ENCODE data around the gene JSRP1.

JSRP1 gene

DNA sequence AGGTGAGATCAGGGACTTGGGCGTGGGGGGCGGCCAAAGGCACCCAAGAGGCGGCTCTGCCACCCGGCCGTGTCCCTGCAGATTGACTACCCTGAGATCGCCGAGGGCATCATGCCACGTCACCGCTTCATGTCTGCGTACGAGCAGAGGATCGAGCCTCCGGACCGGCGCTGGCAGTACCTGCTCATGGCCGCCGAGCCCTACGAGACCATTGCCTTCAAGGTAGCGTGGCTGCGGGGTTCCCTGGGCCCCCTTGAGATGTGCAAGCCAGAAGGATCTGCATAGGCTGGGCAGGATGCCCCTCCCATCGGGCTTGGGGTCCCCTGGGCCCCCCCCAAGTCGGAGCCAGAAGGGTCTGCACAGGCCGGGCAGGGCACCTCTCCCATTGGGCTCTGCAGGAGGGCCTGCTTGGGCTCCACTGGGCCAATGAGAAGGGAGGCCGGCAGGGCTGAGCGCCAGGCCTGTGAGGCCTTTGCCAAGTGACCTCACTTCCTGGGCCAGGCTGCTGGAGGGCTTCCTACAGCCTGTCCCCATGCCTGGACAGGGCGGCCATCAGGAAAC is 9.3 kb downstream of the JSRP1 start:
- ATAC-seq = no peak
- no peak for DNase-seq

DNA sequence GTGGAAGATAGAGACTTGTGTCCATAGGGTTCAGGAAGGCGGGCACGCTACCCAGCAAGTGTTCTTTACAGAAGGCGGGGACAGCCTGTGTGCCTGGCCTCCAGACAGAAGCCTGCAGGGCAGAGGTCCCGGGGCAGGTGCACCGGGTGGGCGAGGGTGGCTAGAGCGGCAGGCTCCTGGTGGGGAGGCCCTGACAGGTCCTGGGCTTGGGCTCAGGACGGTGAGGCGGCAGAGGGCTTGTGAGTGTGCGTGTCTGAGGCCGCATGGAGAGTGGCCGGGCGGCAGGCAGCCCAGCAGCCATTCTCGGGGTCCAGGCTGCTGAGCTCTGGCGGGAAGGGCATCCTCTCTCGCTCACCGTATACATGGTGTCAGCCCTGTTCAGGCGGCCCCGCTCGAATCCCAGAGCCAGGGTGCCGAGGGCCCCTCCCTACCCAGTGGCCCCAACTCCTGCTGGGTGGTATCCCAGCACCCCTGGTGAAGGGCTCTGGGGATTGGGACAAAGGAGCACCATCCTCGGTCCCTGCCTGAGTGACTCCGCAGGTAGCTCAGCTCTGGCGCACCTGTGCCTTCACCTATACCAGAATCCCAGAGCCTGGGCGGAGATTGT is 10.1 kb downstream of the JSRP1 start:
- ATAC-seq = no peak
- no peak for DNase-seq

DNA sequence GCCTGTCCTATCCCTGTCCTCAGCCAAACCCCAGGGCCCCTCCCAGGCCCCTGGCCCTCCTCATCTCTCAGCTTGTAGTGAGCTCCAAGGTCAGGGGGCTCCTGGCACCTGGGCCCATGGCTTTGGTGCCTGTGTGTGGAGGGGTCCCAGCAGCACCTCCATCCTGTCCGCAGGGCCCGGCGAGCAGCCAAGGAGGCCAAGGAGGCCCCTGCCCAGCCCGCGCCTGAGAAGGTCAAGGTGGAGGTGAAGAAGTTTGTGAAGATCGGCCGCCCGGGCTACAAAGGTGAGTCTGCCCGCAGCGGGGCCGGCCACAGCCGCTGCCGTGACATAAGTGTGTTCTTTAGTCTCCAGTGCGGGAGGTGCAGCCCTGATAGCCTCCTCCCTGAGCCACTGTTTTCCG is 10.9 kb downstream of the JSRP1 start:
- ATAC-seq (no peak), DNase-seq (no peak)

DNA sequence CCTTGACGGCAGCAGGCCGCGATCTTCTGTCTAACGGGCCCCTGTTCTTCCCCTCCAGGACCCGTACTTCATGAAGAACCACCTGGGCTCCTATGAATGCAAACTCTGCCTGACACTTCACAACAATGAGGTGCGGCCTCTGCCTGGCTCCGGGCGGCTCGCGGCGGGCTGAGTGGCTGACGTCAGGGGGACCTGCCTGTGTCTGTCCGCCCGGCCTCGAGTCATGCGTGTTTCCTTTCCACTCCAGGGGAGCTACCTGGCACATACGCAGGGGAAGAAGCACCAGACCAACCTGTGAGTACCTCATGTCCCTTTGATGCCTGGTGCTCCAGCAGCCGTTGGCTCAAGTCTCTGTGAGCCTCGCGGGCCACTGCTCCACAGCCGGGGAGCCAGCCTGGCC is 11.7 kb downstream of the JSRP1 start:
- ATAC-seq = no peak
- no peak for DNase-seq

DNA sequence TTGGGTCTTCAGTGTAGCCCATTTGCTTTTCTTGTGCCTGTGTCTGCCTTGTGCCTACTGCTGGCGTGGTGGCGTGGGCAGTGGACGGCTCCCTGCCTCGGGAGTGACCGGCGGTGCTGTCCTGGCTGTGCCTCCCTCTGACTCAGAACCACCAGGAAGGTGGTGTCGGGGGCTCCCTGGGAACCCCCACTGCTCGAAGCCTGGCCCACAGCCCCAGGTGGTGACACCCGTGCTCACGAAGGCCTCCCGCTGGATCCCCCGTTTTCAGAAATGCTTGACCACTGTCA is 12.1 kb downstream of the JSRP1 start:
- ATAC-seq = no peak
- DNase-seq = no peak

DNA sequence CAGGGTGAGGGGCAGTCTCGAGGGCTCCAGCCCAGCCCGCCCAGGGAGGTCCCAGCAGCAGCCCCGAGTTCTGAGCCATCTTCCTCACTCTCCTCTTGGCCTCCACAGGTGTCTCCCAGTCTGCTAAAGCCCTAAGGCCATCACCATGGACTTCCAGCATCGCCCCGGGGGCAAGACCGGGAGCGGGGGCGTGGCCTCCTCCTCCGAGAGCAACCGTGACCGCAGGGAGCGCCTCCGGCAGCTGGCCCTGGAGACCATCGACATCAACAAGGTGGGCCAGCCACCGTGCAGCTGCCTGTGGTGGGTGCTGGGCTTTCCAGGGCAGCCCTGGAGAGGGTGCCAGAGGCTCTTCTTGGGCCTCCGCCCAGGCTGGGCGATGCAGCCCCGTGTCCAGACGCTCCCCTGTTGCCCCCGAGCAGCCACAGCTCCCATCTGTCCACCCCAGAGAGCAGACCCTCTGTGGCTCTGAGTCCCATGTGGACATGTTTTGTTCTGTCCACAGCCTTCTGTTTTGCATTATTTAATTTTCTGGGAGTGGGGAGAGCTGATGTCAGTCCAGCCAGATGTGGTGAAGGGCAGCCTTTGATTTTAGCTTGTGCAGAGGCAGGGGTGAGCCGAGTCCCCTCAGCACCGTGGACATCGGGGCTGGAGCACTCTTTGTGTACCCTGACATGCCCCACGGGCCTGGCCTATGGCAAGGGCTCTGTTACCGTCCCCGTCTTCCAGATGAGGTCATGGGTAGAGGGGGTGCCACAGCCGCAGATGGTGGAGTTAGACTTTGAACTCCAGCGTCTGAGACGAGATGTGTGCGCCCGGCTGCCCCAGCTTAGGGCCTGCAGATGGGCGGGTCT is 12.7 kb downstream of the JSRP1 start:
- ATAC-seq = no peak

DNA sequence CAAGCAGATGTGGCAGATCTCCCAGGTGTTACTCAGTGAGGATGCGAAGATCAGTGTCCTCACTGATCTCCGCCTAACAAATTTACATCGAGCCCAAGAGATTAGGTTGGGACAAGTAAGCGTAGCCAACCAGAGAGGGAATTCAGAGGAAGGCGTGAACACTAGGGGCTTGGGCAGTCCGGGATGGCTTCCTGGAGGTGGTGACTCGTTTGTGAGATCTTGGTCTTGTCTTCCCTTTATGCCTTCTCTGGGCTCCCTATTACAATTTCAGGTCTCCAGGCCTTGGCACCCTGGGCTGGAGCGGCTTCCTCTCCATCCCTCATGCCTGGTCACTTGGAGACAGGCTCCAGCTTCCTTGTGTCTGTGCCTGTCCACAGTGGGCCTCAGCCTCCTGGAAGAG is 13.4 kb downstream of the JSRP1 start:
- no peak for DNase-seq
- no peak for ATAC-seq

More for the DNA sequence above, 12.7 kb downstream of the JSRP1 start:
- no peak for DNase-seq

DNA sequence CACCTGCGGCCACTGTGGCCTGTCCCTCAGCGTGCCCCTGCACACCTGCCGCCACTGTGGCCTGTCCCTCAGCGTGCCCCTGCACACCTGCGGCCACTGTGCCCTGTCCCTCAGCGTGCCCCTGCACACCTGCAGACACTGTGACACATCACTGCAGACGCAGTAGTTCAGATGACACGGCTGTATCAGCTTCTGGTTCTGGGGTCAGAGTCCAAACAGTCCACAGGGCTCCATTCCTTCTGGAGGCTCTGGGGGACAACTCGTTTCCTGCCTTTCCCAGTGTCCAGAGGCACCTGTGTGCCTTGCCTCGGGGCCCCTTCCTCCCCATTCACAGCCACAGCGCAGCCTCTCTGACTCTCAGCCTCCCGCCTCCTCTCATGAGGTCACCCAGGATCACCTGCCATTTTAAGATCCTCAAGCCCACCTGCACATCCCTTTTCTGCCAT is 14.1 kb downstream of the JSRP1 start:
- no peak for DNase-seq
- ATAC-seq = no peak

DNA sequence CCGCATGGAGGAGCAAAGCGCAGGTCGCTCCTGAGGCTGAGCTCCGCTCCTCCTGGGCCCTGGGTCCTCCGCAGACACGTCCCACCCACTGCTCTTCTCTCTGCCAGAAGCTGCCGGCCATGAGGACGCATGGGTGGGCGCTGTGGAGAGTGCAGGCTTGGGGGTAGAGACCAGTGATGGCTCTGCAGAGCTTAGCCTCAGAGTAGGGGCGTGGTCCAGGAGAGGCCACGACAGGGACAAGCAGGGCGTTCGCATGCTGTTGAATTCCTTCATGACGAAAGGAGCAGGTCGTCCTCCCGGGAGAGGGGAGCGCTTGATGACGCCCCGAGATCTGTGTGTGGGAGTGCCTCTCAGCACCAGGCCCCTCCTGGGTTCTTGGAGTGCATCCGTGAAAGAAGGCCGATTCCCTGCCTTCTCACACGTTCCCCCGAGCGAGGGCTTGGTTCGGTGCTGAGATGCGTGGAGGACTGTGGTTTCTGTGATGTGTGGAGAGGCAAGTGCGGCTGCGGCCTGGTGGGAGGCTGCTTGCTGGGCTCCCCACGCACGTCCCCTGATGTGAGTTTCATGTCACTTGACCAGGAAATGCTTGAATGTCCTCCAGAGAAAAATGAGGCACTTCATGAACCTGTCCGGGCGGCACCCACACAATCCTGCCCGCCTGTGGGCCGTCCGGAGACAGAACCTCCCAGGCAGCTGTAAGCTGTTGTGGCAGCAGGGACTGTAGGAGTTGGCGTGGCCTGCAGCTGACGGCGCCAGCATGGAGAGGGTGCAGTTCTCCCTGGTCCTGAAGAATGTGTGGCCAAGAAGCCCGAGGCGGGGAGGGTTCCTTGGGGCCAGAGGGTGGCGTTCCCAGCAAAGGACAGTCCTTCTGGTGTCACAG is 15.1 kb downstream of the JSRP1 start:
- ATAC-seq = no peak

DNA sequence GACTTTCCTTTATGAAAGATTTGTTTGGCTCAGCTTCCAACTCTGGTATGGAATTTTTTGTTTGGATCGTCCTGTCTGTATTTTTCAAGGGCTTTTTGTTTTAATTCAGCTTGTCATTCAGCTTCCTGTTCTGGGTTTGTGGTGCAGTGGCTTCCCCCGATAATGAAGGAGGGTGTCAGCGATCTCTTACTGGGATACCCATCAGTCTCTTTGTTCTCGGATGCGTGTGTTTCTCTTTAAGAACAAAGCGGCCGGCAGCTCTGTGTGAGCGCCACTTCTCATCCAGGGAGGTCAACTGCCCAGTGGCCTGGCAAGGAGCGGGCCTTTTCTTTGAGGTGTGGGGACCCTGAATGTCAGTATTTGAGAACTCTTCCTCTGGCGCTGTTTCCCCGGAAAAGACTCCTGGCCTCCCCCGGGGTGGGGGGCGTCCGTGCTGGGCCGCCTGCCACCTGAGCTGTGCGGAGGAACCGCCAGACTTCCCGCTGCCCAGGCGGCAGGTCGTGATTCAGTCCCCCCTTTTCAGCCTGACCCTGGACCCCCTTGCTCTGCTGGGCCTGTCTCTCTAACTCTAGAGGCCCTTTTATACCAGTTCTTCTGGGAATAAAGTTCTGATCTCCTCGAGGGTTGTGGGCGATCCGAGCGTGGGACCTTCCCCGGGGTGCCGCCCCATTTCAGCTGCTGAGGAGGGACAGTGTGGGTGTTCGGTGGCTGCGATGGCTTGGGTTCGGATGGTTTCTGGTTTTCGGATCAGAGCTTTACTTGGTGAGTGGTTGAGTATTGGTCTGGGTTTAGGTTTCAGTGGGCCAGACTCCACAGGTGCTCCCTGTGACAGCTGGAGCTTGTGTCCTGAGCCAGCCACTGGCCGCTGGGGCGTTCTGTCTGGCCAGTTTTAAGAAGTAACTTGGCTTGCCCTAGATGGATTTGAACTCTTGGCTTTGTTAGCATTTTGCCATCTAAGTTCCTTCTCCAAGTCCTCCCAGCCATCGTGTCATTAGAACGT is 16.1 kb downstream of the JSRP1 start:
- ATAC-seq = no peak

More for the DNA sequence above, 15.1 kb downstream of the JSRP1 start:
- DNase-seq = no peak

DNA sequence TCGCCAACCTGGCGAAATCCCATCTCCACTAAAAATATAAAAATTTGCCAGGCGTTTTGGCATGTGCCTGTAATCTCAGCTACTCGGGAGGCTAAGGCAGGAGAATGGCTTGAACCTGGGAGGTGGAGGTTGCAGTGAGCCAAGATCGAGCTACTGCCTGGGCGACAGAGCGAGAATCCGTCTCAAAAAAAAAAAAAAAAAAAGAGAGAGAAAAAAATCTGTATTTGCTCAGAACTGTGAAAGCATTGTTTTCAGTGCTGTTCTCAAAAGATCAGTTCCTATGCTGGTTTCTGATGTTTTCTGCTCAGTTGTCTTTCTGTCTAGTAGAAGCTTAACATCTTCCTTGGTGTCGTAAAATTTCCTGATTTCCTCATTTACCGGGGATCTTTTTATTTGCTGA is 17.0 kb downstream of the JSRP1 start:
- ATAC-seq (no peak), DNase-seq (no peak)

More for the DNA sequence above, 16.1 kb downstream of the JSRP1 start:
- DNase-seq = no peak

DNA sequence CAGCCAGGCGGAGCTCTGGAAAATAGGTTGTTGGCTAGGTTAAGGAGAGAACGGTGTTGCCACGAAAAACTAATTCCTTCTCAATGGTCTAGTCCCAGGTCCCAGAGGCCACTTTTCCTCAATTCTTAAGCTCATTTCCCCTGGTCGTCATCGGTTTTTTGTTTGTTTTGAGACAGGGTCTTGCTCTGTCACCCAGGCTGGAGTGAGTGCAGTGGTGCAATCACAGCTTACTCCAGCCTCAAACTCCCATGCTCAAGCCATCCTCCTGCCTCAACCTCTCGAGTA is 18.4 kb downstream of the JSRP1 start:
- no peak for ATAC-seq
- no peak for DNase-seq

DNA sequence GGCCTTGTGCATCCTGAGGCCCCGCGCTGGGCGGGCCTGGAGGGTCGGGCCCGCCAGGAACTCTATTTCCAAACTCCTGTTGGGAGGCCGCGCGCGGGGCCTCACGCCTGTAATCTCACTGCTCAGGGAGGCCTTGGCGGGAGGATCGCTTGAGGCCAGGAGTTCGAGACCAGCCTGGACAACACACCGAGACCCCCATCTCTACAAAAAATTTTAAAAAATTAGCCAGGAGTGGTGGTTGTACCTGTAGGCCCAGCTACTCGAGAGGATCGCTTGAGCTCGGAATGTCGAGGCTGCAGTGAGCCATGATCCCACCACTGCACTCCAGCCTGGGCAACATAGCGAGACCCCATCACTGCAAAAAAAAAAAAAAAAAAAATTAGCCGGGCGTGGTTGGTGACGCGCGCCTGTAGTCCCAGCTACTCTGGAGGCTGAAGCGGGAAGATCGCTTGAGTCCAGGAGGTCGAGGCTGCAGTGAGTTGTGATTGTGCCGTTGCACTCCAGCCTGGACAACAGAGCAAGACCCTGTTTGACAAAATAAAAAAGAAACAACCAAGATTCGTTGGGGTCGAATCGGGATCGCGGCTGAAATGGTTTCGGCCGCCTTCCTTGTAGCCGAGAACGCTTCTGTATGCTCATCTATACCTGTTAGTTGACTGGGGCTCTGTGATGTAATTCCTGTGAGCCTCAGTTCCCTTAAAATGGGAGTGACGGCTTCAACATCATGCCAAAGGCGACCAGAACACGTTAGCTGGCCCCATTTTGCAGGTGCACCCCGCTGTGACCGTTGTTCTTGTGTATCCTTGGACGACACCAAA is 19.0 kb downstream of the JSRP1 start:
- no peak for DNase-seq
- no peak for ATAC-seq

DNA sequence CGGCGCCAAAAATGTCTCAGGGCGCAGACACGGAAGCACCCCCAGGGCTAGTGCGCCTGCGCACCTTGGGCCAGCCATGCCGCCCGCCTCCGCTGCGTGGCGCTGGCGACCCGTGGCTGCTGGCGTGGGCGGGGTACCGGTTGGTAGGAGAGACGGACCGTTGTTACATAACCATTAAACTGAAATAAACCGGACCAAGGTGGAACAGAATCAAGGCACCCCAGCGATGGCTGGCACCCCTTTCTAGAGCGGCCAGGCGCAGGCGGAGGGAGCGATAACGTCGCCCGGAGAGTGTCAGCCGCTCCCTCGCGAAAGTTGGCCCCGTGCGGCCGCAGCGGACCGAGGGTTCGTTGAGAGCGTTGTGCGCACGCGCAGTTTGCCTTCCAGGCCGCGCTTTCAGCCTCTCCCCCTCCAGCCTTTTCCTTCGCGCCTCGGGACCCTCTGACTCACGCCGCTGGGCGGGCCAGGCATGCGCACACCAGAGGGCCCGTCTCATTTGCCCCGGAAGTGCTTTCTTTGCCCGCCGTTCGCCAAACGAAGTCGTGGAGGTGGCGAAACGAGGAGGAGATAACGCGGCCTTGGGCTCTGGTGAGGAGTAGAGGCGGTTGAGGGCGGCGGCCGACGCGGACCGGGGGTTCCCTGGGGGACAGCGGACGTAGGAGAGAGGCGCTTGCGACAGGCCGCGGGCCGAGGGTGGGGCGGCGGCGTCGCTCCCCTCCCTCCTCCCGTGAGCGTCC is 19.7 kb downstream of the JSRP1 start, which contains the start of the genes PLEKHJ1 and SF3A2:
TSS of gene PLEKHJ1 (minus strand) at position 16 of the 737 bp plus-strand sequence. CDS start 81 bp downstream, outside the sequence.
TSS of gene SF3A2 (plus strand) at position 511 of the 737 bp plus-strand sequence. CDS start 6,595 bp downstream, outside the sequence.
- ATAC-seq = peak; percentile 74

DNA sequence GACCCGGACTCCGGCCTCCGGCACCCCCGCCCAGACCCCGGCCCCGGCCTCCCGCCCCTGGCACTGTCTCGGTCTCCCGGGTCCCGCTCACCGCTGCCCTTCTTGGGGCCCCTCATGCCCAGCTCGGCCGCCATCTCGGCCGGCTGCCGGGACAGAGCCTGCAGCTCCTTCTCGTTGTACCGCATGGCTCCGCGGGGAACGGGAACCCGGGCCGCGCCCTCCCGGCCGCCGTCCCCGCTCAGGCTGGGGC is 20.2 kb downstream of the JSRP1 start:
- DNase-seq (no peak), ATAC-seq (no peak)

More for the DNA sequence above, 19.7 kb downstream of the JSRP1 start, which contains the start of the genes PLEKHJ1 and SF3A2:
- peak; percentile 98 for DNase-seq

DNA sequence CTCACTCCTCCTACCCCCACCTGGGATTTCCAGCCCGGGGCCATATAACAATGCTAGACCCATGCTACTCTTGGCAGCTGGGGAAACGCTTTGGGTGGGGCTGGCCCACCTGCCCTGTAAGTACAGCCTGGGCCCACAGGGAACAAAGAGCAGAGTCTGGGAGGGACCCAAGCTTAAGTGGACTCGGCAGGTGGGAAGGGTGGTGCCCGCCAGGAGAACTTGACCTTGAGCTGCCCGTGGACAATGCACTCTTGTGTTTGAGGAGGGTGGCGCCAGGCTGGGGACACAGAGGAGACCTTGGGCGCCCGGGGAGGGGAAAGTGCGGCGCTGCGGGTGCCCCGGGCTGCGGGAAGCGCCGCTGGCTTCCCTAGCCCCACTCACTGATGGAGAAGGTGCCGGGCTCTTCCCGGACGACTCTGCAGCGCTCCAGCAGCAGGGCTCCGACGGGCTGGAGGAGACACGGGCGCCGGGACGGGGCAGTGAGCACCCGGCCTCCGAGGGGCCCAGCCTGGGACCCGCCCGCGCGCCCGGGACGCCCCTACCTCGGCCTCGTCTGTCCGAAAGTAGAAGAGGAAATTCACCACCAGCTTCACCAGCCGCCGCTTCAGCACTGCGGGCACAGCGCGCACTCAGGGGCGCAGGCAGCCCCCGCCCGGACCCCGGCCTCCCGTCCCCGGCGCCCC is 20.7 kb downstream of the JSRP1 start:
- peak; percentile 2 for ATAC-seq

DNA sequence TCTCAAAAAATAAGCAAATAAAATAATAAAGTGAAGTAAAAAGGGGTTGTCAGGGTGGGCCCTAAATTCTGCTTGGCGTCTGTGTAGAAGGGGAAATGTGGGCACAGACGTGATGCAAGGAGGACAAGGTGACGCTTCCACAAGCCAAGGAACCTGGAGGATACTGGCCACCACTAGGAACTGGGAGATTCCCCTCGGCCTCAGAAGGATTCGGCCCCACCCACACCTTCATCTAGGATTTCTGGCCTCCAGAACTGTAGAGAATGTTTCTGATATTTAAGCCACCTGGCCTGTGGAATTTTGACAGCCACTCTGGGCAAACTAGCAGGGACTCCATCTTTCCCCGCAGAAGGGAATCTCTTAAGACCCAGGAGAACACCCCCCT is 21.2 kb downstream of the JSRP1 start:
- no peak for ATAC-seq
- no peak for DNase-seq

More for the DNA sequence above, 20.7 kb downstream of the JSRP1 start:
- DNase-seq = peak; percentile 52

DNA sequence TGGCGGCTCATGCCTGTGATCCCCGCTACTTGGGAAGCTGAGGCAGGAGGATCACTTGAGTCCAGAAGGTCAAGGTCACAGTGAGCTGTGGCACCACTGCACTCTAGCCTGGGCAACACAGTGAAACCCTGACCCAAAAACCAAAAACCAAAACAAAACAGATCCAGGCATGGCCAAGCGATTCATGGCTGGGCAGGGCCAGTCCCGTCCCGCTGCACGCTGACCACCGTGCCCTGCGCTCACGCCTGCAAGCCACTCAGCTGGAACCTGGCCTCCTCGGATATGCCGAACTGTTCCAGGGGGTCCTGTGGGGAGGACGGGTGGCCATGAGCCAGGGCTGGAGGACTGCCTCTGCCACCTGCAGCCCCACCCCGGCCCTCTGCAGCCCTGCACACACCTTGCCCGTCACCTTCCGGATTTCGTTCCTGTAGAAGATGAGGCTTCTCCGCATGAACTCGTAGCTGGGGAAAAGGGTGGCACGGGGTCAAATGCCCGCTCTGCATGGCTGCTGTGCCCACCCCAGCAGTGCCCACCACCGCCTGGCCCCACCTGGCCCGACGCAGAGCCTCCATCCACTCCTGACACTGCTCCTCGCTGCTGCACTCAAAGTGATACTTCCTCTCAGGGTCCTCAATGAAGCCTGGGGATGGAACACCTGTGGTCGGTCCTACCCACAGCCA is 22.5 kb downstream of the JSRP1 start:
- DNase-seq = no peak
- no peak for ATAC-seq
